ENCODE results near the gene ITPRIPL2.

- no peak for TF ChIP-seq POLR2A (IDR thresholded peaks at IDR 0.05)
- TF ChIP-seq CTCF (IDR thresholded peaks at IDR 0.05): no peak
These were observed 56.4 kb downstream of the ITPRIPL2 start for GRCh38 chr16:19170043-19170655.

Data from testis (tissue), 2 donors.